ENCODE data around the gene AGXT2. TPM values are rescaled to one million over a fixed set of nuclear protein-coding genes. Genes with fewer than 3 reads are reported as not detected.

AGXT2 gene
- total RNA-seq, 1 experiment from 2014 or later: not detected

- DNase-seq (ENCODE audit: low spot score) (no peak), ATAC-seq (no peak)
- Mint-ChIP-seq H3K27ac (no peak overlapping the region), H3K27me3 (ENCODE audit: low read depth) (no peaks in the 10 kb centered on the region), H3K9me3 (peaks cover 18% of the 10 kb centered on the region), H3K36me3 (peaks cover 15% of the 10 kb centered on the region), H3K4me3 (no peak overlapping the region), H3K4me1 (peaks cover under 1% of the 10 kb centered on the region)
- POLR2A ChIA-PET: no interaction called here
- CTCF ChIA-PET: interaction anchor here (0.6 to 1.4 kb wide), 2 partner anchors 13 to 33 kb away, joined by 3 read pairs; no protein-coding TSS in a partner anchor
- TF ChIP-seq ZNF423 (CRISPR knock-in tag; IDR thresholded peaks at IDR 0.05) (no peak), TEAD1 (CRISPR knock-in tag; IDR thresholded peaks at IDR 0.05) (no peak), ZNF281 (CRISPR knock-in tag; IDR thresholded peaks at IDR 0.05) (no peak), HMGXB4 (CRISPR knock-in tag; IDR thresholded peaks at IDR 0.05) (no peak), ZNF512 (CRISPR knock-in tag; IDR thresholded peaks at IDR 0.05; ENCODE audit: borderline replicate concordance) (no peak), CREB1 (CRISPR knock-in tag; IDR thresholded peaks at IDR 0.05) (no peak), EMX1 (CRISPR knock-in tag; IDR thresholded peaks at IDR 0.05) (no peak), AFF4 (CRISPR knock-in tag; IDR thresholded peaks at IDR 0.05; ENCODE audit: borderline replicate concordance) (no peak), CTCF (IDR thresholded peaks at IDR 0.05) (no peak), E2F5 (CRISPR knock-in tag; IDR thresholded peaks at IDR 0.05) (no peak), FOXK1 (CRISPR knock-in tag; IDR thresholded peaks at IDR 0.05) (no peak), FOXP4 (CRISPR knock-in tag; IDR thresholded peaks at IDR 0.05) (no peak)
Observed at GRCh38 chr5:34970552-34970951, 77.2 kb downstream of the AGXT2 start.

All from WTC11 (cell line).